Keratinocyte (primary cell): ENCODE measurements around the gene NELL1. TPM values are rescaled to one million over a fixed set of nuclear protein-coding genes. Genes with fewer than 3 reads are reported as not detected.

Experiments used
- DNase-seq: peaks from one replicate; pipeline ENCODE4 v3.0.0-alpha.2; 2011; ENCODE audit warnings: low read depth, missing footprints, low spot score
- FAIRE-seq: peaks from 2 replicates; lab custom pipeline; 2011; peaks lifted over from hg19 to GRCh38; lab: Jason Lieb, UNC
- H2AFZ ChIP-seq: 2 replicates; pipeline ENCODE4 v1.6.0; 2012; ENCODE audit warnings: low read length, control low read depth, inconsistent platforms; ENCODE audit not compliant: control insufficient read depth
- H3K27ac ChIP-seq: 2 replicates; pipeline ENCODE4 v1.5.1; 2011; ENCODE audit warnings: low read length; ENCODE audit not compliant: control insufficient read depth, insufficient read depth
- H3K27me3 ChIP-seq: 3 replicates; pipeline ENCODE4 v1.6.0; 2011; ENCODE audit warnings: low read length; ENCODE audit not compliant: control insufficient read depth, insufficient read depth; ENCODE audit errors: extremely low read depth
- H3K36me3 ChIP-seq, 2 experiments: 2 replicates in 1 of 2; 3 replicates in 1 of 2; pipeline ENCODE4 v1.5.1; 2011; ENCODE audit warnings: low read length in 2 of 2, mild to moderate bottlenecking in 1 of 2; ENCODE audit not compliant: control insufficient read depth in 2 of 2, insufficient read depth in 2 of 2; ENCODE audit errors: extremely low read depth in 1 of 2
- H3K4me1 ChIP-seq: 3 replicates; pipeline ENCODE4 v1.5.1; 2011; ENCODE audit warnings: low read length; ENCODE audit not compliant: control insufficient read depth, insufficient read depth; ENCODE audit errors: extremely low read depth
- H3K4me2 ChIP-seq: 3 replicates; pipeline ENCODE4 v1.6.0; 2011; ENCODE audit warnings: low read depth, low read length; ENCODE audit not compliant: control insufficient read depth, insufficient read depth; ENCODE audit errors: extremely low read depth
- H3K4me3 ChIP-seq, 3 experiments: fragments of 200-600 bp in 1 of 3; sonication (generic) in 1 of 3; 2 replicates in 2 of 3; 3 replicates in 1 of 3; pipeline ENCODE4 v1.5.1; 2011 to 2016; ENCODE audit warnings: low read length in 3 of 3, mild to moderate bottlenecking in 3 of 3, control low read depth in 2 of 3, inconsistent platforms in 1 of 3, low read depth in 1 of 3, mixed read lengths in 1 of 3, mixed run types in 1 of 3, moderate library complexity in 1 of 3; ENCODE audit not compliant: control insufficient read depth in 2 of 3, insufficient read depth in 2 of 3; ENCODE audit errors: extremely low read depth in 1 of 3
- H3K79me2 ChIP-seq: 2 replicates; pipeline ENCODE4 v1.6.0; 2012; ENCODE audit warnings: low read length; ENCODE audit not compliant: control insufficient read depth, insufficient read depth
- H3K9ac ChIP-seq: 3 replicates; pipeline ENCODE4 v1.6.0; 2011; ENCODE audit warnings: low read length; ENCODE audit not compliant: control insufficient read depth, insufficient read depth; ENCODE audit errors: extremely low read depth
- H3K9me1 ChIP-seq: 3 replicates; pipeline ENCODE4 v1.6.0; 2011; ENCODE audit warnings: low read length; ENCODE audit not compliant: control insufficient read depth, insufficient read depth; ENCODE audit errors: extremely low read depth
- H3K9me3 ChIP-seq: 2 replicates; pipeline ENCODE4 v1.5.1; 2012; ENCODE audit warnings: low read depth, low read length; ENCODE audit not compliant: control insufficient read depth
- H4K20me1 ChIP-seq: 3 replicates; pipeline ENCODE4 v1.6.0; 2011; ENCODE audit warnings: low read length; ENCODE audit not compliant: control insufficient read depth, insufficient read depth; ENCODE audit errors: extremely low read depth
- EZH2 ChIP-seq: IDR thresholded peaks from one replicate; pipeline ENCODE4 v1.6.1; 2012; ENCODE audit warnings: inconsistent platforms, mild to moderate bottlenecking, low read length, moderate library complexity
- dilution Hi-C: fragments of 300-500 bp; cut with MboI; formaldehyde crosslinking; loops from one replicate; pipeline ENCODE4 v1.7.0; 2020; ENCODE audit warnings: low sequenced_read_pairs; ENCODE audit not compliant: extremely low pct_ligation_motif_present
- polyA plus RNA-seq, 5 experiments: library from polyadenylated mRNA; depleted of rRNA in 3 of 5; stranded (reverse) in 3 of 5; stranded (forward) in 1 of 5; unstranded in 1 of 5; fragments of >200 nt; gene quantifications; 1 replicate in 1 of 5; 2 replicates in 3 of 5; 3 replicates in 1 of 5; pipeline versions ENCODE4 v1.2.1 to v1.2.3, GENCODE V29; 2011 to 2012; ENCODE audit warnings: missing spikeins in 2 of 5, low read depth in 1 of 5, low replicate concordance in 1 of 5
- TF ChIP-seq, protein P1 (sequence below), 3 experiments: IDR thresholded peaks in 1 of 3; conservative IDR thresholded peaks in 1 of 3; optimal IDR thresholded peaks in 1 of 3; 2 replicates in 2 of 3; 3 replicates in 1 of 3; pipeline versions ENCODE3 to v1.5.1; 2011; ENCODE audit warnings: low read length in 3 of 3, mild to moderate bottlenecking in 3 of 3, moderate library complexity in 2 of 3, control low read depth in 1 of 3, inconsistent platforms in 1 of 3; ENCODE audit not compliant: insufficient read depth in 2 of 3; ENCODE audit errors: extremely low read depth in 1 of 3

NELL1 gene
- polyA plus RNA-seq, 1 donor (not counting 4 experiments of a cell fraction or from before 2014, with no cell fraction given): not detected

DNA sequence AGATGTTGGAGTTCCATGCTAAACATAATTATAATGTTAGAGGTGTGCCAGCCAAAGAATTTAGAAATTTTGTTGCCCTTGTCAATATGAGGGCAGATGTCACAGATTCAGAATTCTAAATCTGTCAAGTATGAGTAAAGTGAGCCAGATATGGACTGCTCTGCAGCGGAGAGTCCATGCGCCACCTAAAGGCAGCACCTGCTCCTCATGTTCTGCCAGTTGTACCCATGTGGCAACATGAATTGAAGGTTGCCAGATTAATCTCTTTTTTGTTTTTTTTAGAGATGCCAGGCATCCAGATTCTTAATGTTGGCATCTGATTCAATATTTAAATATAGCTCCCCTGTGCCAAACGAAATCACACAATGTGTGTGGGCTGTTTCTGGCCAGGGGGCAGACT, 844.9 kb downstream of the NELL1 start:
- FAIRE-seq: no peak
- H3K9ac ChIP-seq: no peak overlapping the region
- TF ChIP-seq, protein P1, sequence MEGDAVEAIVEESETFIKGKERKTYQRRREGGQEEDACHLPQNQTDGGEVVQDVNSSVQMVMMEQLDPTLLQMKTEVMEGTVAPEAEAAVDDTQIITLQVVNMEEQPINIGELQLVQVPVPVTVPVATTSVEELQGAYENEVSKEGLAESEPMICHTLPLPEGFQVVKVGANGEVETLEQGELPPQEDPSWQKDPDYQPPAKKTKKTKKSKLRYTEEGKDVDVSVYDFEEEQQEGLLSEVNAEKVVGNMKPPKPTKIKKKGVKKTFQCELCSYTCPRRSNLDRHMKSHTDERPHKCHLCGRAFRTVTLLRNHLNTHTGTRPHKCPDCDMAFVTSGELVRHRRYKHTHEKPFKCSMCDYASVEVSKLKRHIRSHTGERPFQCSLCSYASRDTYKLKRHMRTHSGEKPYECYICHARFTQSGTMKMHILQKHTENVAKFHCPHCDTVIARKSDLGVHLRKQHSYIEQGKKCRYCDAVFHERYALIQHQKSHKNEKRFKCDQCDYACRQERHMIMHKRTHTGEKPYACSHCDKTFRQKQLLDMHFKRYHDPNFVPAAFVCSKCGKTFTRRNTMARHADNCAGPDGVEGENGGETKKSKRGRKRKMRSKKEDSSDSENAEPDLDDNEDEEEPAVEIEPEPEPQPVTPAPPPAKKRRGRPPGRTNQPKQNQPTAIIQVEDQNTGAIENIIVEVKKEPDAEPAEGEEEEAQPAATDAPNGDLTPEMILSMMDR (optimal IDR thresholded peaks at IDR 0.05 in 1 of 3, IDR thresholded peaks at IDR 0.05 in 1 of 3, conservative IDR thresholded peaks at IDR 0.05 in 1 of 3; ENCODE audit: extremely low read depth in 1 of 3, insufficient read depth in 2 of 3, low read length in 3 of 3): peak; percentile 70 to 90 (median 80)
- no peak for TF ChIP-seq EZH2
- DNase-seq: no peak
- H3K4me1 ChIP-seq: no peaks in the 10 kb centered on the region
- H3K79me2 ChIP-seq: no peaks in the 10 kb centered on the region
- dilution Hi-C loops: no loop called here
- H3K4me2 ChIP-seq: no peak overlapping the region
- H3K9me1 ChIP-seq: no peaks in the 10 kb centered on the region
- no peak overlapping the region for H3K4me3 ChIP-seq
- H3K27ac ChIP-seq: no peak overlapping the region
- H3K9me3 ChIP-seq: no peaks in the 10 kb centered on the region
- H3K27me3 ChIP-seq: no peaks in the 10 kb centered on the region
- no peak overlapping the region for H2AFZ ChIP-seq
- H3K36me3 ChIP-seq: no peaks in the 10 kb centered on the region
- H4K20me1 ChIP-seq: no peaks in the 10 kb centered on the region

DNA sequence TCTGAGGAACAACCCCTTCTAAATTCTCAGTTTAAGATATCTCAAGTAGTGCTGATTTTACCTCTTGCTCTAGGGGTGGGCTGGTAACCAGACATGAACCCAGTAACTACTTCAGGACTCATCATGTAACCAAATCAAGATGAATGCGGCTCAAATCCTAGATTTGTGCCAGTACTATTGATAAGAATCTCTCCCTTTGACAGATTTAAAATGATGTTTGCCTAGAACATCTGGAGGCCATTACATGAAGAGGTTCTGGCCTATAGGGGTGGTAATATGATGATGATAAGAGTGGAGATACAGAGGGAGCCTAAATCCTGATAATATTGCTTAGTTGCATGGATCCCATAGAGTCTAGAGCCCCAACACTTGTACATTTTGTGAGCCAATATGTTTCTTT, 850.9 kb downstream of the NELL1 start:
- dilution Hi-C loops: no loop called here

More for the DNA sequence above, 850.9 kb downstream of the NELL1 start:
- Histone ChIP-seq H3K4me1 (no peaks in the 10 kb centered on the region), H3K9me1 (no peaks in the 10 kb centered on the region), H2AFZ (no peak overlapping the region), H3K4me2 (no peak overlapping the region), H3K36me3 (no peaks in the 10 kb centered on the region), H3K4me3 (no peak overlapping the region), H3K9ac (no peak overlapping the region), H4K20me1 (no peaks in the 10 kb centered on the region), H3K79me2 (no peaks in the 10 kb centered on the region), H3K9me3 (no peaks in the 10 kb centered on the region), H3K27ac (no peak overlapping the region), H3K27me3 (no peaks in the 10 kb centered on the region)
- no peak for DNase-seq
- TF ChIP-seq, protein P1 (optimal IDR thresholded peaks at IDR 0.05 in 1 of 3, IDR thresholded peaks at IDR 0.05 in 1 of 3, conservative IDR thresholded peaks at IDR 0.05 in 1 of 3; ENCODE audit: extremely low read depth in 1 of 3, insufficient read depth in 2 of 3, low read length in 3 of 3): no peak
- TF ChIP-seq EZH2: no peak
- no peak for FAIRE-seq
